Lung (tissue), 12 donors: ENCODE data around the gene GMEB2. TPM values are rescaled to one million over a fixed set of nuclear protein-coding genes. Genes with fewer than 3 reads are reported as not detected.

Experiments
- ATAC-seq: fragments of 200-7000 bp; cut with Tn5 transposase; one replicate; pipeline ENCODE4 v1.9.1; 2020; ENCODE audit warnings: moderate number of reproducible peaks; ENCODE audit not compliant: insufficient read depth, low FRiP score
- DNase-seq, 3 donors: peaks; one replicate each; pipeline ENCODE4 v3.0.0-alpha.2; 2013 to 2017
- H3K27ac ChIP-seq, 2 donors: one replicate each; pipeline ENCODE4 v1.5.1; 2013; ENCODE audit warnings: mild to moderate bottlenecking in 2 of 2, moderate library complexity in 2 of 2, control low read depth in 1 of 2, inconsistent platforms in 1 of 2, low read depth in 1 of 2, low read length in 1 of 2
- H3K27me3 ChIP-seq, 3 donors: one replicate each; pipeline ENCODE4 v1.5.1; 2013; ENCODE audit warnings: low read length in 2 of 3; ENCODE audit not compliant: control insufficient read depth in 3 of 3, insufficient read depth in 3 of 3
- H3K36me3 ChIP-seq, 4 donors: one replicate each; pipeline ENCODE4 v1.5.1; 2013; ENCODE audit warnings: low read length in 4 of 4, mild to moderate bottlenecking in 1 of 4, moderate library complexity in 1 of 4; ENCODE audit not compliant: control insufficient read depth in 4 of 4, insufficient read depth in 4 of 4
- H3K4me1 ChIP-seq, 5 donors: one replicate each; pipeline ENCODE4 v1.5.1; 2013; ENCODE audit warnings: low read length in 5 of 5, mild to moderate bottlenecking in 2 of 5, moderate library complexity in 1 of 5; ENCODE audit not compliant: control insufficient read depth in 5 of 5, insufficient read depth in 5 of 5
- H3K4me3 ChIP-seq: one replicate; pipeline ENCODE4 v1.5.1; 2013; ENCODE audit warnings: mild to moderate bottlenecking, control low read depth, moderate library complexity
- H3K9ac ChIP-seq, 2 donors: one replicate each; pipeline ENCODE4 v1.5.1; 2013; ENCODE audit warnings: low read length in 2 of 2, control low read depth in 1 of 2; ENCODE audit not compliant: insufficient read depth in 1 of 2
- H3K9me3 ChIP-seq, 4 donors: one replicate each; pipeline ENCODE4 v1.5.1; 2013; ENCODE audit warnings: low read length in 3 of 4, mild to moderate bottlenecking in 1 of 4, moderate library complexity in 1 of 4; ENCODE audit not compliant: control insufficient read depth in 4 of 4, insufficient read depth in 3 of 4
- CTCF ChIP-seq: IDR thresholded peaks from 2 replicates; pipeline ENCODE4 v1.5.1; 2012; ENCODE audit warnings: mild to moderate bottlenecking; ENCODE audit errors: control extremely low read depth, extremely low read depth
- WGBS, 2 donors: extraction: QIAGEN DNeasy Blood & Tissue Kit; methylation state at CpG; one replicate each; pipeline ENCODE4 v1.1.7; 2013; 5-methylcytosine and 5-hydroxymethylcytosine counted together
- polyA plus RNA-seq, 2 donors: library from polyadenylated mRNA; stranded (reverse); fragments of 200-250 nt; gene quantifications; one replicate each; pipeline ENCODE4 v1.2.1, GENCODE V29; 2013
- total RNA-seq, 2 donors: library from RNA; depleted of rRNA in 1 of 2; stranded (reverse); fragments of >200 nt in 1 of 2; gene quantifications; one replicate each; pipeline ENCODE4 v1.2.1, GENCODE V29; 2014 to 2021
- donor health status: control.
- donor health status: control.
- donor health status: Bipolar disorder and iron deficiency.
- donor health status: healthy.
- donor health status: DM: yes; HTN: yes; CAD: no.

GMEB2 gene
- total and polyA plus RNA-seq, 4 donors: 7.6 to 12.9 (median 10.3) TPM

GRCh38 chr20:63611646-63612045 is 15.3 kb downstream of the GMEB2 start:
- Histone ChIP-seq H3K36me3 (peaks cover 0 to 12% (median 5%) of the 10 kb centered on the region in 4 donors), H3K27ac (no peak overlapping the region), H3K9me3 (no peaks in the 10 kb centered on the region), H3K27me3 (no peaks in the 10 kb centered on the region), H3K9ac (no peak overlapping the region), H3K4me3 (no peak overlapping the region), H3K4me1 (no peaks in the 10 kb centered on the region)
- no peak for ATAC-seq
- 88 to 90% methylated on average over 10 of the region's 10 CpGs for WGBS, 2 donors
- DNase-seq: no peak
- no peak for TF ChIP-seq CTCF

DNA sequence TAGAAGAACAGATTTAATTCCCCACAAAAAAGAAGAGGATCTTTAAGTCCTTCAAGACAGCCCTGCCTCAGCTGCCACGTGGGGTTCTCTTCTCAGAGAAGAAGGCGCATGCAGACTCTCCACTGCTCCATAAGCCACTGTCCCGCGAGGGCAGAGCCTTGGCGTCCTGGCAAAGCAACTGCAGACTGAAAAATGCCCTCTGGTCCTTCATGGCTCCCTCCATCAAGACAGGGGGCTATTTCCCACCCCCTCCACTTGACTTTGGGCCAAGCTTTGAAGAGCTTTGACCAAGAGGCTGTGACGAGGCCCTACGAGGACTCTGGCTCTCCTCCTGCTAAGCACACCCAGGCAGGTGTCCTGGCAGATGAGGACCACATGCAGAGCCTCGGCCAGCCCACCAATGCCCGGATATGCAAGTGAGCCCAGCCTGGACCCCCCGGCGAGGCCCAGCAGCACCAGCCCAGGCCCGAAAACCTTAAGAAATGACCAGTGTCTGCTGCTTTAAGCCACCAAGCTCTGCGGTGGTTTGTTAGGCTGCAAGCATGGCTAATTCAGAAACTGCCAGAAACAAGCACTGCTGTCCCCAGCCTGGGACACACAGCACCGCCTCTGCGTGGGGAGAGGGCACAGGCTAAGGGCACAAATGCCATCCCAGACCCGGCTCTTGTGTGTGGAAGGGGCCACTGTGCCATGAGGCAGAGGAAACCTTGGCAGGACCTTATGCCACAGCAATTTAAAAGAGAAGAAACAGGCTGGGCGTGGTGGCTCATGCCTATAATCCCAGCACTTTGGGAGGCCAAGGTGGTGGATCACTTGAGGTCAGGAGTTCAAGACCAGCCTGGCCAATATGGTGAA is 16.1 kb downstream of the GMEB2 start:
- peaks cover 0 to 12% (median 4%) of the 10 kb centered on the region in 4 donors for H3K36me3 ChIP-seq
- no peaks in the 10 kb centered on the region for H3K27me3 ChIP-seq
- no peak for TF ChIP-seq CTCF
- no peak overlapping the region for H3K27ac ChIP-seq
- ATAC-seq: no peak
- no peaks in the 10 kb centered on the region for H3K9me3 ChIP-seq
- H3K4me3 ChIP-seq: no peak overlapping the region
- DNase-seq: no peak
- H3K4me1 ChIP-seq: no peaks in the 10 kb centered on the region
- no peak overlapping the region for H3K9ac ChIP-seq
- WGBS, 2 donors: 89 to 91% methylated on average over 17 of the region's 17 CpGs

DNA sequence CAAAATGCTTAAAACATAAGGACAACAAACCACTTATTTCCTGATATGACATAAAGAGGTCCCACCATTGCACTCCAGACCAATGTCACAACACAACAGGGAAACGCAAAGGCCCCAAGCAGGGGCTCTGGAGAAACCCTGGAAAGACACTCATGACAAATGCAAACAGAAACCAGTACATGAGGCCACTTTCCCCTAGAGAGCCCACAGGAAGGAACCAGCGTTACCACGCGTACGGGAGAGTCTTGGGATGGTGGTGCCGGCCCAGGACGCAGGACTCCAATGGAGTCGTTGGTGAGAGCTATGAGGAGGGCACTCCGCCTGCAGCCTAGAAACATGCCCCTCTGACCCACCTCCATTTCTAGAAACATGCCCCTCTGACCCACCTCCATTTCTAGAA is 20.2 kb downstream of the GMEB2 start:
- ATAC-seq (no peak), DNase-seq (no peak)
- Histone ChIP-seq H3K36me3 (peaks cover 9 to 14% (median 11%) of the 10 kb centered on the region in 4 donors), H3K4me1 (no peaks in the 10 kb centered on the region), H3K4me3 (no peak overlapping the region), H3K9ac (no peak overlapping the region), H3K27ac (no peak overlapping the region), H3K9me3 (no peaks in the 10 kb centered on the region), H3K27me3 (no peaks in the 10 kb centered on the region)
- WGBS, 2 donors: 38 to 78% methylated on average over 9 of the region's 9 CpGs
- TF ChIP-seq CTCF: no peak
